ENCODE data around the gene WDR70. TPM values are rescaled to one million over a fixed set of nuclear protein-coding genes. Genes with fewer than 3 reads are reported as not detected.

Gene WDR70
- total RNA-seq, 1 donor from 2014 or later: 26.5 TPM

DNA sequence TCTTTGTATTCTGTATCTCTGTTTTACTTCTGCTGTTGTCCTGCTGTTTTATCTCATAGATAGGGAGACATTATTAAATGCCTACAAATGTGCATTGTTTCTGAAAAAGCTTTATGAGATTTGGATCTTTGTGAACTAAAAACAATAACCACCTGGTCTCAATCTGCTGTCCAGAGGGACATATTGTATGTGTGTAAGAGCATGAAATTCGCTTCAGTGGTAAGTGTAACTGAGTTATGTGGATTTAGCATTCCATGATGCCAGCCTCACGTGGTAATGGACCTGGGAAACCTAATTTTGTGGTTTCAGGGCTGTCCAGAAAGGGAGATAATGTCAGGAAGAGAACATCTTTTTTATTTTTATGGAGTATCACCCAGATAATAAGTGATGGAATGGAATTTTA is 341.4 kb downstream of the WDR70 start:
- DNase-seq (ENCODE audit: low spot score): no peak

DNA sequence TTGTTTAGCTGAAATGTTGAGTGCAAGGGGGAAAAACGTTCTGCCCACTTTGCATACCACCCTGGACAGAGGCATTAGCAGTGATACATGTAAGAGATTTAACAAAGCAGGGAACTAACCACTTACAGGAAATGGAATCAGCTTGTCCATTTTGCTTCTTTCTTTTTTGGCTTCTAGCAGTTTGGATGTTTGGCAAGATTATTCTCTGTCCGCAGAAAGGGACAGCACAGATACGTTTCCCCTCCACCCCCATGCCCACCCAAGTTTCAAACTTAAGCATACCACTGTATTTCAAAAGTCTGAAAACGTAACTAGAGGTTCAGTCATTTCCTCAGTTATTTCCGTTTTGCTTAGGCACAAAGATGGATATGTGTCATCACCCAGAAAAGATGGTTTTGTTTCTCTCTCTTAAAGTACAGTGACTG is 342.3 kb downstream of the WDR70 start:
- DNase-seq (ENCODE audit: low spot score): no peak

DNA sequence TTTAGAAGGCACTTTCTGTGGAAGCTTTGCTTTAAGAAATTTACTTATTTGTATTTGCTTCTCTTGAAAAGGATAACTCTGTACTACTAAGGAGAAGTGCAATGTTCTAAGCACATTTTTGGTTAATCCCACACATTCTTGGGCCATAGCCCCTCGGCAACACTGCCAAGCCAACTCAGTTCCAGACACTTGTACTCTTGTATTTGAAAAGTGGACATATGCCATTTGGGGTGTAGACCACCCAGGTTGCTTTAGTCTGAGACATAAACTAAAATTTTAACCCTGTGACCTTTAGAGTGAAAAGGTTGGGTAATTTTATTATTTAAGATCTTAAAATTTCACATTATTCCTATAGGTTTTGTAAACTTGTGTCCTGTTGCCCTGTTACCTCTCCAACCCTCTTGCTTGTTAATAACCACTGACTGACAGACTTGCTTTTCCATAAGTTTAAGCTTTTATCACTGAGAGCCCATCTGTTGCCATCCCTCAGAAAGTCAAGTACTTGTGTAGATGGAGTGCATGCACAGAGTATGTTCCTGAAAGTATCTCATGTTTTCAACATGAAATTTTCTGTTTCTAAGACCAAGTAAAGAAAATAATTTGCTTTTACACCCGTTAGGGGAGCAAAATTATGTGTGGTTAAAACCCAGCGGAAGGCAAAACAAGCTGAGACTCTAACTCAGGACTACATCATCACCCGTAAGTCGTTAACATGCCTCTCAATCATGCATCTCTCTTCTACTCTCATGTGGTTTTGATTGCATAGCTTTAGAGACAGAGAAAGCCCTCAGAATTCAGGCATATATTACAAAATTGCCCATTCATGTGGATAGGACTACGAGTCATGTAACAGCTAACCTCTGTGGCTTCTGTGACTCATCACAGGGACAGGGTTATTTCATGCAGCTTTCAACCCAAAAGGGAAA is 343.4 kb downstream of the WDR70 start:
- no peak for DNase-seq (ENCODE audit: low spot score)

DNA sequence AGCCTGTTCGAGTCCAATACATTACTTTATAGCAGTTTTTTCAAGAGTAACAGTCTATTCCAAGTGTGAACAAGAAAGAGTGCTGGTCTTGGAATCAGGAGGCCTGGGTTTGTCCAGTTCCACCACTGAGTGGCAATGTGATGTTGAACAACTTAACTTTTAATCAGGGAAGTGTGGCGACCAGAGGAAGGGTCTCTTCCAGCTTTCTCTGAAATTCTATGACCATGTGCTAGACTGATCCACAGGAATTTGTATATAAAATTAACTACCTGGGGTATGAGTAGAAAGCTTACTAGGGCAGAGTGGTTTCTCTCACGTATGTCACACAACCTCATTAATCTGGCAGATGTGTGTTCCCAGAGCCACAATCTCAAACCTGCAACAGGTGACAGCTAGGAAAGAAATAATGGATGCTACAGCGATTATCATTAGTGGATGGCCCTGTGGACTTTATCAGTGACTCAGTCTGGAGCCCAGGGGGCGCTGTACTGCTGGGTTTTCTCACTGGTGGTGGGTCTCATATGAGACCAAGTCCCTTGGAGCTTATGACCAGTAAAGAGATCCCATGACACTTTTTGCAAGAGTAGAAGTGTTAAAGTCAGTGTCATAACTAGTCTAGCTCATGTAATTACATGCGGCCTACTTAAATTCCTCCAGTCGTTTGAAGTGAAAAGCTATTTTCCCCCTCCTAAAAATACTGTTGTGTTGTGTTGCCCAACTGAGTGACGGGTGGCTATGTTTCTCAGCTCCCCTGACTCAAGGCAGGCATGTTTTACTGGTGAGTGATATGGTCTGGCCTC is 344.2 kb downstream of the WDR70 start:
- DNase-seq (ENCODE audit: low spot score): no peak

DNA sequence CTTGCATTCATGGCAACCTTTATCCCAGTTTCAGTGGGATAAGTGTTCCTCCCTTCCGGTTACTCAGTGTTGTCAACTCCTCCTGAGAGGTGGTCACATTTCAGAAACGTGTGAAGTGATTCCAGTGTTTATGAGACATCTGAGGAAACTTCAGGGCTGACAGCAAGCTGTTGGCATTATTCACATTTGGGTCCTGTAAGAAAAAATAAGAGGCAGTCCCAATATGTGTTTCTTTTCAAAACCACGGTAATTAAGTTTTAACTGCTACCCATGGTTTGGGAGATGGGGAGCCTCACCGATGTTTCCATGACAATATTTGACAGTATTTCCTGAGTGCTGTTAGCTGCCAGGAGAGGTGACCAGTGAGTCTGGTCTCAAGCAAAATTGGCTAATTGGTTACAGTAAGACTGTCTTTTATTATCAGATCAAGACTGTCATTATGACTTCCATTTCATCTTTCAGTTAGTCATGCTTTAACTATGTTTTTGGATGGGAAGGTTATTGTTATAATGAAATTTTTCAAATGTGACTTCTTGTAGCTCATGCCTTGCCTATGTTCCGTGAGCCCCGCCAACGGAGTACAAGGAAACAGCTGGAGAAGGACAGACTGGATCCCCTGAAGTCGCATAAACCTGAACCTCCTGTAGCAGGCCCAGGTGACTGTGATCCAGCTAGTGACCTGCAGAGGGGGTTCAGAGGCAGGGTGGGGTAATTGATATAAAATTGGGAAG is 345.4 kb downstream of the WDR70 start:
- DNase-seq (ENCODE audit: low spot score): no peak

DNA sequence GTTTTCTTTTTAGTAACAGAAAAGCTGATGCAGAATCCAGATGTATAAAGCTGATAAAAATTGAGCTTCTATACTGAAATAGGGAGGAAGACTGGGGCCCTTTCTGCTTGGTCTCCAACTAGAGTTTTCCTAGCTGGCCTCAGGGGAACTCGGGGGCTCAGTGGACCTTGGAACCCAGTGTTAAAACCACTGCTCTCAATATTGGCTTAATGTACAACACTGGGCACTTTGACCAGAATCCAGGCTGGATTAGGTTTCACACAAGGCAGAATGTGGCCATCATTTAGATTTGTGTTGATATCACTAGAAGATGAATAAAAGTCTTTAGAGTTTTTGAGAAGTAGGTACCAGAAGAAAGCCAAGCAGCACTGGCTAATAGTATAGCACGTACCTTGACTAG is 346.1 kb downstream of the WDR70 start:
- DNase-seq (ENCODE audit: low spot score): no peak

DNA sequence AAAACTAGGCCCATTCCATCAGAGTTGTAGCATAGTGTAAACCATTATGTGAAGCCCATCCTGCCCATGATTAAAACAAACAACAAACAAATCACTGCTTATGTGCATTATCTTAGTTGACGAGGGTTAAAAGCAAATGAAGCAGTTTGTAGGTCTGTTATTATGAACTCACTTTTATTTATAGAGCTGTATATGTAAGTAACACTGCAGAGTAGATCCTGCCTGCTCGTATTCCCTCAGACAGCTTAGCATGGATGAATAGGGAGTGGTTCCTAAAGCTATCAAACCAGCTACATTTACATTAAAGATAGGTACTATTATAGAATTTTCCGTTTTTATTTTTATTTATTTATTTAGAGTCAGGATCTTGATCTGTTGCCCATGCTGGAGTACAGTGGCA is 348.1 kb downstream of the WDR70 start:
- DNase-seq (ENCODE audit: low spot score): no peak

DNA sequence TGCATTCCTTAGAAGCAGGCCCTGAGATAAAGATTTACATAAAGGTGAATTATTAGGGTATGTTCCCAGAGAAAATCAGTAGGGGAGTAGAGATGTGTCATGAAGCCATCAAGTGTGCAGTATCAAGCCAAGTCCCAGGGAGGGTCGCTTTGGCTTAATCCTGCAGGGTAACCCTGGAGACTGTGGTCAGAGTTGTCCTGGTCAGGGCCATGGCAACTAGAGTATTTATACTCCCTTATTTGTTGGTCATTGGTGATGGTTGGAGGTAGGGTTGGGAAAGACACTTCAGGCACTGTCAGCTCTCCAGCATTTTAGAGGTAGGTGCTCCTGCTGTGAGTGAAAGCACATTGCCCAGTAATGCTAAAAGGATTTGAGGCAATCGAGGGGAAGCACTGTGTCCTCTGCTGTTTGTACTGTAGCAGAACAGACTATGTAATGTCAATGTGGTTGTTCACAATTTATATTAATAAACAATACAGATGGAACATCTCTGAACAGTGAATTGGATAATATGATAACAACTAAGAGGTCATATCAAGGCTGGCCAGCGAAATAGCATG is 351.9 kb downstream of the WDR70 start:
- DNase-seq (ENCODE audit: low spot score): no peak

DNA sequence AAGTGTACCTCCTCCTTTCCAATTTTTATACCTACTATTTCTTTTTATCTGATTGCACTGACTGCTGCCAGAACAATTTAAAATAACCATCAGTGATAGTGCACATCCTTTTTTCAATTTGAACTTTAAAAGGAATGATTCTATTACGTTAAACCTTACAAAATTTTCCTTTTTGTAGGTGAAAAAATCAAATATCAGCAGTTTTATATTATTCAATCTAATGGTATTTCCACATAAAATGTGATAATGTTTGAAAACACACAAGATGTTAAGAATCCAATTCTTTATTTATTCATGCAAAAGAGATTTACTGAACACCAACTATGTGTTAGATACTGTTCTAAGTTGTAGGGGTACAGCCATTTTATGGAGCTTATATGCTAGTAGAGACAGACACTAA is 355.0 kb downstream of the WDR70 start:
- no peak for DNase-seq (ENCODE audit: low spot score)

DNA sequence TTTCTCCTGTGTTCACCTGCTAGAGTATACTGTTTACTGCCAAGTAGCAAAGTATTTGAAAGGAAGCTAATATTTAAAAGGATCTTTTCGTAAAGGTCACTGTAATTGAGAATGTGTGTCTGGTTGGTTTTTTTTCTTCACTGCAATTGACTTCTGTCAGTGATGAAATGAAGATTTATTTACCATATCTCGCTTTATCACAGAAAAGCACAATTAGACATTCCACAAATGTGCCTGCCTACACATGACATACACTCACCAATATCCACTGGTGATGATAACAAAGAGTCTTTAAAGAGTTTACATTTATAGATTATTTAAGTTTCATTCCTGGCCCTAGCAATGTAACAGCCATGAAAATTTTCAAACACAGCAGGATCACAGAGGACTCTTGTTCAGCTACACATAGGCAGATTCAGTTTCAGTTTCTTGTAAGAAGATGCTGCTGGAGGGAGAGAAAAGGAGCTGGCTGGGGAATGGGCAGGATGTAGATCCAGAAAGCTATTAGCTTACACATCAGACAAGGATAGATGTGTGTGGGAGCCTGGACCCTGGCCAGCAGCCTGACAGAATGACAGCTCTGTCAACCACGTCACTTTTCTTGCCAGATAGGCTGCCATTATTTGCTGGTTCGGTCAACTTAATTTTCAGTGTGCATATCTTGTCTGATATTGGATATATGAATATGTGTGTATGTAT is 356.7 kb downstream of the WDR70 start:
- no peak for DNase-seq (ENCODE audit: low spot score)

DNA sequence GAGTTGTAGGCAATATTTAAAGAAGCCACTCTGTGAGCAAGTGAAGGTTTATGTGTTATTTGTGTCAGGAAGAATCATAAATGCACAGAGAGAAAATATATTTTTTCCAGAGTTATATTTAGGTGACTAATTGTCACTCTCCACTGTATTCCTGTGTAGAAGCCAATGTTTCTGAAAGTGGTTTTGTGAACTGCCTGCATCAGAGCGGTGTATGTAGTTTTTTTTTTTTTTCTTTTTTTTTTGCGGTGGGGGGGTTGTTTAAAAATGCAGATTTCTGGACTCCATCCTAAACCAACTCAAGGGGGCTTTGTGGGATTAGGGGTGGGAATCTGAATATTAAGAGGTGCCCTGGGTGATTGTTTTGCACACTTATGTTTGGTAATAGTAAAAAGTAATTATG is 357.3 kb downstream of the WDR70 start:
- no peak for DNase-seq (ENCODE audit: low spot score)

DNA sequence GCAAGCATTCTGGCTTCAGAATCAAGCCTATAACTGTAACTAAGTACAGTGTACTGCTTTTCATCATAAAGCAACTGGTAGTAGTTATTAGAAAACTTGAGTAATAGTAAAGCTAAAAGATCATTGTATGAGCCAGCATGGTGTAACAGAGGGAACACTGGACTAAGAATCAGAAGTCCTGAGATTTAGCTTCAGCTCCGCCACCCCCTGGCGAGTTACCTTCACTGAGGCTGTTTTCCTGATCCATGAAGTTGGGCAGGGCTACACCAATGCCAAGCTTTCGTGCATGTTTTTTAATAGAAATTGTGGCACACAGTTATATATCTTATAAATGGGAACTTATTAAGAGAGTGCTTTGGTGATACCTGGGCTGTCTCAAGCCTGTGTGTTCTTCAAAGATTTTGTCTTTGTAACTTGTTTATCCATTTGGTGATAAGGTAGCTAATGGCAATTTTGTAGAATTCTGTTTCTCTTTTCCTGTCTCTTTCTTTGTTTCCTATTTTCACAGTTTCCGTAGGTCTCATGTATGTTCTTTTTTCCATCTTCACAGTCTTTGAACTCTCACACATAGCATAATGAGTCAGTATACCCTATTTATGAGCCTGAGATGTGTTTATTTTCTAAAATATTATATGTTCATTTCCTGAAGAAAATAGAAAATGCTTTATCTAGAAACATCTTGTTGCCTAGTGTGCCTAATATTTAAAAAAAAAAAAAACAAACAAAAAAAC is 358.4 kb downstream of the WDR70 start:
- DNase-seq (ENCODE audit: low spot score): no peak

DNA sequence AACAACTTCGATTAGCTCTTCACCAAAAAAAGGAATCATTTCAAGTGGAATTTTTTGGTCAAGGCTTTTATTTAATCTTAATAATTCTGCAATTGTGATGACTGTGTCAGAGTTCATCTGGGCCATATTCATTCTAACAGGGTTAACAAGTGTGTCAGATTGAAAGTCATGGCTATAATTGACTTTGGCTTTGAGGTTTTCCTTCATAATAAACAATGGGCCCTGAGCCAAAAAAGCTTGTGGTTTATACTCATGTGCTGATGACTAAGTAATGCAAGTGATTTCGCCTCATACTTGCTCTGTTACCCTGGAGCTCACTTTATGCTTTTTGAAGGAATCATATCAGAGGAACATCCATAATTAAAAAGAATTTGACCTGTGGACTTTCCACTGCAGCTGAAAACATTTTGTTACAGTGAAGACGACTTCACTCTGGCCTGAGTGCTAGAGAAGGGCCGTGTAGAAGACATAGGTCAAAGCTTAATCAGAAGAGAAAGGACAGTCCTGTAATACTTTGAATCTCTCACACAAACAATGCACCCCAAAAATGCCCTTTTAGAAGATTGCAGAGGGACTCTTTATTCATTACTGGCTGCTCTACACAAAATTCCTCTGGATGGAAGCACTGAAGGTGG is 359.1 kb downstream of the WDR70 start:
- DNase-seq (ENCODE audit: low spot score): no peak

DNA sequence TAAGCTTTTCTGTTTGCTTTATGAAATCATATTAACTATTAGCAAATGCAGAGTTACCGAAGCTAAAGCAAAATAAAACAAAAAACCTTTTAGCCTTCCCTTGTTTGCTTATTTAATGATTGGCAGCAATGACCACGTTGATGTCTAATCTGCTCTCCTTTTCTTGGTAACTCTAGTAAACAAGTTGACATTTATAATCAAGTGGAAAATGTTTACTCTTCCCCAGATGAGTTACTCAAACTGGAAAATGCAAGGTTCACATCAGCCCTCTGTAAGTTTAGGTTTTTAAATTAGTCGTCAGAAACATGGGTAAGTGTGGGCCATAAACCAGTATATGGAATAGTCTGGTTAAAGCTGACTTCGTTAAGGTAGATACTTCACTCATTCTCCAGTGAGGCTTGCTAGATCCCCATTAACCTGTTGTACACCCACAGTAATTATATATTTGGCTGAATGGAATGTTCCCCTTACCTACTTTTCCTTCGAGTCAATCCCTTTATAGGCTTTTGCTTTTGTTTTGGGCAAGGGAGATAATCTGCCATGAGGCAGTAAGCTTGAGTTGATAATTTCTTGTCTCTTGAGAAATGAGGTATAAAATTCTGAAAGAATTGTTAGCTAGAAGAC is 359.9 kb downstream of the WDR70 start:
- no peak for DNase-seq (ENCODE audit: low spot score)

DNA sequence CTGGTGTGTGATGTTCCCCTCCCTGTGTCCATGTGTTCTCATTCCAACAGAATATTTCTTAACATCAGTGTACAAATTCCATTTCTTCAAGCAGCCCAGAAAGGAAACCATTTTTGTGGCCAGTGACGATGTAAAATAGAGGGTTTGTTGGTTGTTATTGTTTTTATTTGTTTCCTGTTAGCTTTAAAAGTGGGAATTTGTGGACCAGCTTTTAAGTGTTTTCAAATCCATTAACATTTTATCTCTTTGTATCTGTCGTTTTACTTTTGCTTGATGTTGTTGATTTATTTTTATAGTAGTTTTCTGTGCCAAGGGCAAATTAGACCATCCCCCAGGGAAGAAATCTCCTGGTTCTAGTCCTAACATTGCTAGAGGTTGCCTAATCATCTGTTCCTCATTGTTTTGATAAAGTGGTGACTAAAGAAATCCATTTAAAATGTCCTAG is 360.7 kb downstream of the WDR70 start:
- DNase-seq (ENCODE audit: low spot score): no peak

DNA sequence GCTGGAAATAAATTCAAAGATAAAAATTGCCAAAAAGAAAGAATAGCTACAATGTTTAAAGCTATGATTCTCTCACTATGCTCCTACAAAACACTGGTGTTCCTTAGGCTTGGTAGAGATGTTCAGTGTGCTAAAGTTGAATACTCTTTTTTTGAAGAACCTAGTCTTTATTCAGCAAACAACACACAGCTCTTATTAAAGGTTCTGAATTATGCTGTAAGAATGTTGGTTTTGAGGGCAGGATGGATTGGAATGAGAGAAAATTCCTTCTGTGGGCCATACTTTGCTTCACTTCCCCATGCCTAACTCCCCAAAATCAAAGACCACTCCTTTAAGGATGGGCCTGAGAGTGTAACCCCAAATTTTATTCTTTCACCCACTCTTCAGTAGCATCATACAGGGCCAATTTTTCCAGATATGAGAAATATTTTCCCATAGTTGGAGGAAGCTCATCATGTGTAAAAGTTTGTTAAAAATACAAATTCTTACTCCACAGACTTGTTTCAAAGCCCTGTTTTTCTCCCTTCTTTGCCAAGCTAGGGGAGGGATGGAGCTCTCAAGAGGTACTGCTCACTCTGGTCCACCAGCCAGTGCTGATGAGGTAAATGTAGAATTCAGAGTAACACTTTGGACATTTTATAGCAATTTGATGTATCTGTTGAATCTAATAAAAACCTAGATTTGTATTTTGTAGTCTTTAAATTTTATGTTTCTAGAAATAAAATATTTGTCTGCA is 361.4 kb downstream of the WDR70 start:
- no peak for DNase-seq (ENCODE audit: low spot score)

DNA sequence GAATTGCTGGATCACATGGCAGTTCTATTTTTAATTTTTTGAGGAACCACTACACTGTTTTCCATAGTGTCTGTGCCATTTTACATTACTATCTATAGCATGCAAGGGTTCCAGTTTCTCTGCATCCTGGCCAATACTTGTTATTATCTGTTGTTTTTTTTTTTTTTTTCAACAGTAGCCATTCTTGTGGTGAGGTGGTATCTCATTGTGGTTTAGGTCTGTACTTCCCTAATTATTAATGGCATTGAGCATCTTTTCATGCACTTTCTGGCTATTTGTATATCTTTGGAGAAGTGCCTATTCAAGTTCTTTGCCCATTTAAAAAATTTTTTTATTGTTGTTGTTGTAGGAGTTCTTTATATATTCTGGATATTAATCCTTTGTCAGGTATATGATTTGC is 363.0 kb downstream of the WDR70 start:
- DNase-seq (ENCODE audit: low spot score): no peak

DNA sequence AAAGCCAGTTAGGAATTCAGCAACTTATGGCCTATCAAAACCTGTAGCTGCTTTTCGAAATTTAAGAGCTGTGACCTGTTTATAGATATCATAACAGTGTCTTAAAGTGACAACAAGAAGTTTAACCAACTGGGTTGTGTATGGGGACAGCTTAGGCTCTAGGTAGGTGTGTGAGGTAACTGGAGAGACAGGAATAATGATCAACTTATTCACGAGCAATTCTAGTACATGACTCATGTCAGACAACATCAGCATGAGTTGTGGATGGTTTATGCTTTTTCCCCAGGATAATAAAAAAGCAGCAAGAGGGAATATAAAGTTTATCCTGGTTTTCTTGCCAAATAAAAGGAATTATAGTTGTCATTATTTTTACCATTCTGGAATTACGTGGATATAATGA is 372.1 kb downstream of the WDR70 start:
- DNase-seq (ENCODE audit: low spot score): no peak
